ENCODE measurements around the gene FAM114A1.
"Not testable (repeated sequence)": the region's sequence is repeated elsewhere in the genome, so short reads cannot be mapped to it uniquely, and the experiment has no call there.

FAM114A1 gene

DNA sequence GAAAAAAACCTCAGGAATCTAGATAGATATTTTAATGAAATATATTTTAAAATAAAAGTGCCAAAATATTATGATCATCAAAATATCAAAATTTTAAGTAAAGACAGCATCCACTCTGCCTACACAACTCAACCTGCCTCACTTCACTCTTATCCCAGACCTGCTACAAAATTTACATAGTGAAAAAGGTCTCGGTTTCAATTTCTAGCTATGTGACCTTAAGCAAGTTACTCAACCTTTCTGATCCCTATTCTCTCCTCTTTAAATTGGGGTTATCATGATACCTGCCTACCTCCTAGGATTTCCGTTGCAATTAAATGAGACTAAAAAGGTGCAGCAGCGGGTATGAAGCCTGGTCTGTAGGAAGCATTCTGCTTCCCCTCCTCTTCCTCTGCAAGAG lies 72.9 kb downstream of the FAM114A1 start:
- no peak for DNase-seq

- not testable (repeated sequence) for DNase-seq
Observed at GRCh38 chr4:38941906-38942305, 74.3 kb downstream of the FAM114A1 start.

DNA sequence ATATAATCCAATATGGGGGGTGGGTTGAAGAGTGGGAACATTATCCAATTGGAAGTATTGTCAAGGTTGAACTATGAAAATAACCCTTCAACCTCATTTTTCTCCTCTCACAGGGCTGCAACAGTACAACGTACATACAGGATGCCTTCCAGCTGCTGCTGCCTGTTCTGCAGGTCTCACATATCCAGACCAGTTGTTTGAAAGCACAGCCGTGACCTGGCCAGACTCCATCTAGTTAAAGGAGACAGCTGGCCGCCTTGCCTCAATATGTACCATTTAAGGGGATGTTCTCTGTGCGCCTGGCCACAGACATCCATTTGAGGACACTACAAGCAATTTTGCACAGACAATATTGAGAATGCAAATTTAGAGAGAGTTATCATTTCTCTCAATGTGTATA lies 75.7 kb downstream of the FAM114A1 start:
- no peak for DNase-seq

DNA sequence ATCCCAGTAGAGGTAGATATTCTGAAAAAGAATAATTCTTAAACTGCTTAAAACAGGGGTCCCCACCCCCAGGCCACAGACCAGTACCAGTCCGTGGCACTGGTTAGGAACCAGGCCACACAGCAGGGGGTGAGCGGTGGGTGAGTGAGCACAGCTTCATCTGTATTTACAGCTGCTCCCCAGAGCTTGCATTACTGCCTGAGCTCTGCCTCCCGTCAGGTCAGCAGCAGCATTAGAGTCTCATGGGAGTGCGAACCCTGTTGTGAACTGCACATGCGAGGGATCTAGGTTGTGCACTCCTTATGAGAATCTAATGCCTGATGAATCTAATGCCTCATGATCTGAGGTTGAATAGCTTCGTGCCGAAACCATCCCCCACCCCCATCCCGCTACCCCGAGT lies 76.8 kb downstream of the FAM114A1 start:
- DNase-seq: no peak

DNA sequence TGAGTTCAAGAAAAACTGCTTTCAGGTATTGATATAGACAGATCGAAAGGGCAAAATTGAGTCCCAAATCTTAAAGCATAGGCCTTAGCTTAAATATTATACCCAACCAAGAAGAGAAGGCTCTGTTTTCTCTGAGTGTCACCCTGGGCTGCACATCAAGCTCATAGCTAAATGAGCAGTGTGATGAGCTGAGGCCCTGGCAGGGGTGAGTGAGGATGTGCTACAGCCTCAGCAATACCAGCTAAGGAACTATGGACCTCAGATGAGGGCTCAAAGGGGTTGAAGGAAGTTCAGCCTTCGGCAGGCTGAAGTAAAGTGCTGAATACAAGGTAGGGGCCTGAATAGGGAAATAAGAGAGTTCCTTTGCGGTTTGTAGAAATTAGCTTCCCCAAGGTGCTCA lies 79.3 kb downstream of the FAM114A1 start:
- no peak for DNase-seq

- DNase-seq: no peak
Observed at GRCh38 chr4:38948551-38948950, 80.9 kb downstream of the FAM114A1 start.

DNA sequence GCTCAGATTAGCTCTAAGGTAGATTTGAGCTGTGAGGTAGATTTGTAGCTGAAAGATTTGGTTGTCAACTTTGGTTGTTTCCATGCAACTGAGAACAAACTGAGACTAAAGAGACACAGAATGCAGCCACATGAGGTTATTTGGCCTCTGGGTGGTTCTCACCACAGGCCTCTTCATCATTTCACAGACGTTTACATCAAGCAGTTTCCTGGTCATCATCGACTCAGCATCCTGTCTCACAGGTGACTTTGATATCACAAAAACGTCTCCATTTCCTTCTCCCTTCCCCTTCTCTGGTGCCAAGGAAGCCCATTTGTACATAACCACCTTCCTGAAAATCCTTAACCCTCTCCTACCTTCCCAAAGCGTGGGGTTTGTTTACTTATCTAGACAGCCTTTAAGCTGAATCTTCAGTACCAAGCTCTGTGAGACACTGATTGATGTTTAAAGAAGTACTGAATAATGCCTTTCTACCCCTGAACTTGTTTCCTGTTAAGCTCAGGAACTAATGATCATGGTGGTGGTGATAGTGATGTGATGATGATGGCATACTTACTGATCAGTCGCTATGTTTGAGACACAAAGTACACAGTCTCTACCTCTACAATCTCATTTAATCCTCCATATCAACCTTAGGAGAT lies 81.9 kb downstream of the FAM114A1 start:
- DNase-seq: no peak

DNA sequence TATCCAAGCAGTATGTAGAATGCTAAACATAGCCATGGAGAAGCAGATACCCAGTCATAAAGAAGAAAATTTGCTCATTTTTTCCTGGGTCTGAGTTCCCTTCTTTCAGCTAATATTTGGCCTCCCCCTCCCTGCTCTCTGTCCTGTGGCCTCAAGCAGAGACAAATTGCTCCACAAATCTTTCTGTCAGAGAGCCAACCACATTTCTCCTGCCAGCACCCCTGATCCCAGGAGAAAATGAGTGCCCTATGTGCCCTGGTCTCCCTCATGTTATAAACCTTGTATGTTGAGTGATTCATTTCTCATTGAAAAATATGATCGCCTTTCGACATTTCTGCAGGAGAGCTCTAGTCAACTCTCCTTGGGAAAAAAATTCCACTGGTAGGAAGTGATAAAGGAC lies 82.6 kb downstream of the FAM114A1 start:
- no peak for DNase-seq

GRCh38 chr4:38950734-38951133 lies 83.1 kb downstream of the FAM114A1 start:
- DNase-seq: no peak

DNA sequence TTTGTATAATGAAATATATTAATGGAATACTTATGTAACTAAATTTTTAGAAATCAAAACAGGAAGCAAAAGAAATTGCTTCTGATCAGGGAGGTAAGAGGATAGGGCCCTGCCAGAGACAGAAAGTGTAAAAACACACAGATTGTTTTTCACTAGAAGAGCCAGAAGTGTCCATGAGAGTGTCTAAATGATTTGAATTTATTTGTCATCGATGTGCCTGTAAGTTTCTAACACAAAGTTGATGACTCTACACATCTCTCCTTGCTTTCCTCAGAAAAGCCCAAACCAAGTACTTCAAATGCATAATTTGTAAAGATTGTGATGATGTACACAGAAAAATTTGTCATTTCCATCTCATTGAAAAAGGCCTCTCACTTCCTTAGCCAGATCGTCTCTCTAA lies 84.0 kb downstream of the FAM114A1 start:
- DNase-seq: no peak

DNA sequence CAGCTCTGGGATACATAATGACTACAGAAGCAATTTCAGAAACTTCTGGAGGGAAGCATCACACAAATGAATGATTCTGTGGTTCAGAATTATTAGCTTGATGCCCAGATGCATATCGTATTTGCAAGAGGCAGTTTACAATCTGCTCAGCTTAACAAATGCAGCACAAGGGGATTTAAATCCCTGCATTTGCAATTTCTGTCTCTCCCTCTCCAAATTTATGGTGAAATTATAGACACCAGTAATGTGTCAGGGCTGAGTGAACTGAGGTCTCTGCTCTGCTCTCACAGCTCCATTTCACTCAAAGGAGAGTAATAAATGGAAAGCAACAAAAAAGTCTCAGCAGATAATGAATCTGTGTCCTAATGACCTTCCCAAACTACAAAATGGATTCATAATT lies 84.4 kb downstream of the FAM114A1 start:
- DNase-seq: no peak

DNA sequence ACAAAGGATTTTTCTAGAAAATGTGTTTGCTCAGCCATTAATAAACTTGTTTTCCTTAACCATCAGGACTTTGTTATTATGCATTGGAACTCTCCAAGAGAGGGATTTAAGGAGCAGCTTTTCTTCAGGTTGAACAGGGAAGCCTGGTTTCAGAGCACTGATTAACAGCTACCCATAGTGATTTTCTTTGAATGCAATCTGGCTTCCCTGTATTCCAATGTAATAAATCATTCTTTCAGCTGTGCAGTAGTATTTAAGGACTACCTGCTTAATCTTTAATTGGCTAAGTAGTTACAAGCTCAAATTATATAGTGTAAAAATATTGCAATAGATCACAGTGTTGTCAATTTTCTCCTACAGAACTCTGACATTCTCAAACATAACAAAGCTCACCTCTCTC lies 87.1 kb downstream of the FAM114A1 start:
- DNase-seq: no peak

GRCh38 chr4:38955957-38956356 lies 88.4 kb downstream of the FAM114A1 start:
- DNase-seq: no peak

DNA sequence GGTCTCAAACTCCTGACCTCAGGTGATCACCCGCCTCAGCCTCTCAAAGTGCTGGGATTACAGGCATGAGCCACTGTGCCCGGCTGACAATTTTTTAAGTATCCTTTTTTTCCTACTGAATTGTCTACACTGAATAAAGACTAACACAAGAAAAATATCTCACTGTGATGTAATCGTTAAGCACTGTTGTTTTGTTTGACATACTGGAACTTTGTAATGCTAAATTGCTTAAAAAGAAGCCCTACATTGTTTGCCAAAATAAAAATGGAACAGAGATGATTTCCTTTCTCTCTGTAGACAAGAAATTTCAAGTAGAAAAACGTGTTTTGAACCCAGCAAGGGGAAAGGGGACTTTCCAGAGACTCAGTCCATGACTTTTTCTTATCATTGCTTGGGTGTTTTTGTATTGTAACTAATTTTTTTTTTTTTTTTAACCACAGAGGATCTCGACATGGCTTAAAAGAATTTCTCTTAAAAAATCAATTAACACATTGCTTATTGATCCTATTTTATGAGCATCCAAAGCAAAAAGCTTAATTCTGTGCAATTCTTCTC lies 89.7 kb downstream of the FAM114A1 start:
- no peak for DNase-seq

DNA sequence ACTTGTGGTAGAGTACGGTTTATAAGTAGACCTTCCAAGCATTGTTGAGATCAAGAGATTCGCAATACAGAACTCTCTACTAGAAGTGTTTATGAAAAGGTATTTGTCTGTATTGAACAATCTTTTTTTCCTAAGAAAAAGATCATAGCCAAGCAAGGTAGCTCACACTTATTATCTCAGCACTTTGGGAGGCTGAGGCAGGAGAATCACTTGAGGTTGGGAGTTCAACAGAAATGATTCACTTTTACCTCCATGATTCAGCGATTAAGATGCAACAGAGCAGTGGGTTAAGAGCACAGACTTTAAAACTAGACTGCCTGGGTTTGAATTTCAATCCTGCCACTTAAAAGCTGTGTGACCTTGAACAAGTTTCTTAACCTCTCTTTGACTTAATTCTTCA lies 90.3 kb downstream of the FAM114A1 start:
- DNase-seq: no peak

- no peak for DNase-seq
Observed at GRCh38 chr4:38958453-38959190, 91.0 kb downstream of the FAM114A1 start.

DNA sequence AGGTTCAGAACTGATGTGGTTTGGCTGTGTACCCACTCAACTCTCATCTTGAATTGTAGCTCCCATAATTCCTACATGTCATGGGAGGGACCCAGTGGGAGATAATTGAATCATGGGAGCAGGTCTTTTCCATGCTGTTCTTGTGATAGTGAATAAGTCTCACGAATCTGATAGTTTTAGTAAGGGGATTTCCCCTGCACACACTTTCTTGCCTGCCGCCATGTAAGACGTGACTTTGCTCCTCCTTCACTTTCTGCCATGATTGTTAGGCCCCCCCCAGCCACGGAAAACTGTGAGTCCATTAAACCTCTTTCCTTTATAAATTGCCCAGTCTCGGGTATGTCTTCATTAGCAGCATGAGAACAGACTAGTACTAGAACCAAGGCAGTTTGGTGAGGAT lies 91.6 kb downstream of the FAM114A1 start:
- not testable (repeated sequence) for DNase-seq

DNA sequence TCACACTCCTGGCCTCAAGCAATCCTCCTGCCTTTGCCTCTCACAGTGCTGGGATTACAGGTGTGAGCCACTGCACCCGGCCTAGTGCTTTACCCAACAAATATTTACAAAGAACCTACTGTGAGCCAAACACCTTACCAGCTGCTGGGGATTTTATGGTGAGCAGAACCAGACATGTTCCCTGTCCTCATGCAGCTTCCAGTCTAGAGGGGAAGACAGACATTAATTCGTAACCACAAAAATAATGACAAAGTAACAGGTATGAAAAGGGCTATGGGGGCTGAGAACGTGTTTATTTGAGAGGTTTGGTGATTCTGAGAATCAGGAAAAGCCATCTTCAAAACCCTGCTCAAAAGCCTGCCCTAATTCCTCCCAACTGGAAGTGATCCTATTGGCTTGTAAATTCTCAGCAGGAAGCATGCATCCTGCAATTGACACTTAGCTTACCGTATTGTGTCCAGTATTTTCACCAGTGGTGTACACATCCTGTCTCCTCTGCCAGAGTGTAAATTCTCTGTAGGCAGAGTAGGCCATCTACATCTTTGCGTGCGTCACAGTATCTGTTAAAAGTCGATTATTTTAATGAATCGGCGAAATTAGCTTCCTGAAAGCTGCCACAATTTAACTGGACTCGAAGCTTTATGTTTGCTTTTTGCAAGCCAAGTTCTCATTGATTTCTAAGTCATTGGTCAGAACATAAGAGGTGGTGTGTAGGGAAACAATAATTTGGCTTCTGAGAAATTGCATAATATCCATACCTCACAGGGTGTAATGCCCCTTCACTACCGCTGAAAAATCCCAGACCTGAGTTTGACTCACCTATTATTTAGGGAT lies 97.6 kb downstream of the FAM114A1 start:
- no peak for DNase-seq

DNA sequence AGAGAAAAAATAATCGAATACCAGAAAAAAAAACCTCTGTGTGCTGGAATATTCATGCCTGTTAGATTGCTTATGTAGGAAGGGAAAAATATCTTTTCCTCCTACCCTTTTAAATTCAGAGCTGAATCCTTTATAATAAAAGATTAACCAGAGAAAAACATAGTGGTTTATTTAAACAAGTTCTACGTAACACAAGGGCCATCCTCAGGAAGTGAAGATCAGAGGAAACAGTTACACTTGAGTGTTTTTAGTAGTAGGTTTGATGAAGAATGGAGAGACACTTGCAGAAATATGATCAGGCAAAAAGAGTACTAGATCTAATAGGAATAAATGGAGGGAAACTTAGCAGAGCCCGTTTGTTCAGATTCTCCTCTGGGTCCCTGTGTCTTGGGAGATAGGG lies 98.3 kb downstream of the FAM114A1 start:
- DNase-seq: no peak

DNA sequence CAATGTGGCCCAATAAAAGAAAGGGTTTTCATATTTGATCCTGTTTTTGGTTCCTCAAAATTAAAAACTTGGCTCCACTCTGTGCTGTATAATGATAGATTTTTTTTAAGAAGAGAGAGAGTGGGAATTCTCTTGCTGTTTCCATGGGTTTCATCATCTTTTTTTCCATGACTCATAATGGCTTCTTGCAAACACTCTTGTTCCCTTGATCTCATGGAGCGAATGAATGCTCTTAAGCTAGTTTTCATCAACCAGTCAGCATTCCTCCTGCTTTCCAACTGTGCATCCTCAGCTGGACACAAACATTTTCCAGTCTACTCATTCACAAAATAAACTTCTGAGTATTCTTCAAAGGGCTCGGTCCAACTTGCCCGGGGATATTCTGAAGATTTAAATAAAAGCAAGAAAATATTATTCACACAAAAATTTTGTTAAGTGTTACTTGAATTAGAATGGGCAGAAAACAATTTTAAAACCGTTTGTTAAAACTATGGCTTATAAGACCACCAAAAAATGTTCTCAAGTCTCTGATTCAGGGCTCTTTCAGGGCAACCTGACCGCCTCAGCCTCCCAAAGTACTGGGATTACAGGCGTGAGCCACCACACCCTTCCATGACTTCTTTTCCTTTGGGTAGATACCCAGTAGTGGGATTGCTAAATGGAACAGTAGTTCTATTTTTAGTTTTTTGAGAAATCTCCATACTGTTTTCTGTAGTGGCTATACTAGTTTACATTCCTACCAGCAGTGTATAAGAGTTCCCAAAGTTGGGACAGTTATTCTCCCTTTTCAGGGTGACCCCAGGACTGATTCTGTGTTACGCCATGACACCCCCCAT lies 99.9 kb downstream of the FAM114A1 start:
- DNase-seq: no peak

- DNase-seq: no peak
Observed at GRCh38 chr4:38968668-38969067, 101.1 kb downstream of the FAM114A1 start.

GRCh38 chr4:38976308-38976707 lies 108.7 kb downstream of the FAM114A1 start:
- no peak for DNase-seq

- DNase-seq: no peak
Observed at GRCh38 chr4:38979081-38979480, 111.5 kb downstream of the FAM114A1 start.
